SJSA1 (cell line): ENCODE measurements around the gene LCOR. TPM values are rescaled to one million over a fixed set of nuclear protein-coding genes. Genes with fewer than 3 reads are reported as not detected.

Experiments
- DNase-seq, 2 experiments: peaks; one replicate each; pipeline ENCODE4 v3.0.0-alpha.2; 2015 to 2020; ENCODE audit warnings: low spot score in 2 of 2, low read depth in 1 of 2
- H3K27ac ChIP-seq: fragments of 250-450 bp; sonication (Bioruptor Pico); 2 replicates; pipeline ENCODE4 v1.5.1; 2020; ENCODE audit warnings: mild to moderate bottlenecking, moderate library complexity
- H3K27me3 ChIP-seq: fragments of 250-450 bp; sonication (Bioruptor Pico); replicated peaks from 2 replicates; pipeline ENCODE4 v1.5.1; 2020; ENCODE audit warnings: mild to moderate bottlenecking, moderate library complexity
- H3K36me3 ChIP-seq: fragments of 250-450 bp; sonication (Bioruptor Pico); 2 replicates; pipeline ENCODE4 v1.5.1; 2020; ENCODE audit warnings: mild to moderate bottlenecking
- H3K4me1 ChIP-seq: fragments of 250-450 bp; sonication (Bioruptor Pico); replicated peaks from 2 replicates; pipeline ENCODE4 v1.6.1; 2021; ENCODE audit warnings: mild to moderate bottlenecking
- H3K4me3 ChIP-seq: fragments of 250-450 bp; sonication (Bioruptor Pico); 2 replicates; pipeline ENCODE4 v1.5.1; 2020; ENCODE audit warnings: mild to moderate bottlenecking
- H3K9me3 ChIP-seq: fragments of 250-450 bp; sonication (Bioruptor Pico); replicated peaks from 2 replicates; pipeline ENCODE4 v1.5.1; 2020; ENCODE audit warnings: mild to moderate bottlenecking
- total RNA-seq: library from RNA; depleted of rRNA; stranded (reverse); fragments of >200 nt; shearing (Covaris generic); gene quantifications from 2 replicates; pipeline ENCODE4 v1.2.3, GENCODE V29; 2014

The LCOR gene
- total RNA-seq, 1 experiment from 2014 or later: 15.5 TPM

DNA sequence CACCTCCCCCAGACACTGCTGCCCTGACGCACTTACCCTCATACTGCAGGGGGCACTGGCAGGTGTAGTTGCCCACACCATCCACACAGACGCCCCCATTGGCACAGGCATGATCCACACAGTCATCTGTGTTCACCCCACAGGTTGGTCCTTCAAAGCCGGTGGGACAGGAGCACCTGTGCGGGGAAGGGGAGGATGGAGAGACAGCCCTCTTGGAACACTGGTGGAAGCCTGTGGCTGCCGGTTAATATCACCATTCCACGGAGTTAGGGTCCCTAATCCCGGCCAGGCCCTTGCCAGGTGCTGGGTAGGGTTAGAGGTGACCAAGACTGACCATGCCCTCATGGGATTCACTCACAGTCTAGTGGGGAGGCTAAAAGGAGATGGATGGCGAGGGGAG is 181.9 kb downstream of the LCOR start:
- no peak overlapping the region for H3K4me3 ChIP-seq
- H3K9me3 ChIP-seq: no peaks in the 10 kb centered on the region; the same call in 1 of the 2 replicates
- H3K27ac ChIP-seq: no peak overlapping the region
- no peak for DNase-seq
- H3K4me1 ChIP-seq: no peaks in the 10 kb centered on the region
- no peaks in the 10 kb centered on the region for H3K36me3 ChIP-seq
- no peaks in the 10 kb centered on the region for H3K27me3 ChIP-seq

- H3K36me3 ChIP-seq: no peaks in the 10 kb centered on the region
- peaks cover 3% of the 10 kb centered on the region for H3K4me1 ChIP-seq
- no peak overlapping the region for H3K4me3 ChIP-seq
- DNase-seq: no peak
- H3K27me3 ChIP-seq: no peaks in the 10 kb centered on the region
- no peaks in the 10 kb centered on the region for H3K9me3 ChIP-seq
- H3K27ac ChIP-seq: no peak overlapping the region
Measured at GRCh38 chr10:97015240-97015639, 183.1 kb downstream of the LCOR start.

DNA sequence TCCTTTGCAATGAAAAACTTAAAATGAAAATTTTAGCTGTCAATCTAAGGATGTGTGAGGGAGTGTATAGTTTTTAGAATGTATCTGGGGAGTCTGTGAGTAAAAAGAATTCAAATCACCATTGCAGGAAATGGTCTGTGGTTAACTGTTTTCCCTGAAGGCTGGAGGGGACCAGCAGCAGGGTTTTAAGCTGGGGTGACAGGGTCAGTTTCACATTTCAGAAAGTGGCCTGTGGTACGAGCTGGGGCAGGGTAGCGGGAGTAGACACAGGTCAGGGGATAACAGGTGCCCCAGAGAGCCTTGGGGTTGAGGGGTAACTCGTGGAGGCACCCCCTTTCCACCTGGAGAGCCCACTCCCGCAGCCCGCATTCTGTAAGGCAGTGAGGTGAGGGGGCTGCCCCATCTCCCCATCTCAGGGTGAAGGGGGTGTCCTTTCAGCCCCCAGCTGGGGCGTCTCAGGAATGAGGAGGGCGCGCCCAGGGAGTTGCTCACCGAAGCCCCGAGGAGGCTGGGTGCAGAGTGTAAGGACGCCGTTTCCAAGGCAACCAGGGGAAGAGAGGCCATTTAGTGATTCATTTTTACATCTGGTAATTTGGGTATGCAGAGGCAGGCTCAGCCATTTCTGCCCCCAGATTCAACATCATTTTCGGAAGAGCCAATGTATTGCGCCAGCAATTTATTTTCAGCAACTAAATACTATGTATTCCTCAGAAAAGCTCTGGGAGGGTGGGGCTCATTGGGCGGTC is 184.8 kb downstream of the LCOR start:
- Histone ChIP-seq H3K4me3 (no peak overlapping the region), H3K4me1 (peaks cover 12% of the 10 kb centered on the region), H3K27ac (no peak overlapping the region), H3K9me3 (no peaks in the 10 kb centered on the region), H3K36me3 (no peaks in the 10 kb centered on the region), H3K27me3 (no peaks in the 10 kb centered on the region)
- DNase-seq: no peak

- Histone ChIP-seq H3K4me1 (peaks cover 12% of the 10 kb centered on the region), H3K27me3 (no peaks in the 10 kb centered on the region), H3K27ac (no peak overlapping the region), H3K36me3 (no peaks in the 10 kb centered on the region), H3K4me3 (no peak overlapping the region), H3K9me3 (no peaks in the 10 kb centered on the region)
- DNase-seq: no peak
Measured at GRCh38 chr10:97017474-97017903, 185.4 kb downstream of the LCOR start.

- no peak overlapping the region for H3K27ac ChIP-seq
- H3K9me3 ChIP-seq: no peaks in the 10 kb centered on the region
- H3K4me3 ChIP-seq: no peak overlapping the region
- no peaks in the 10 kb centered on the region for H3K36me3 ChIP-seq
- no peaks in the 10 kb centered on the region for H3K27me3 ChIP-seq
- no peak for DNase-seq
- H3K4me1 ChIP-seq: peaks cover 17% of the 10 kb centered on the region
Measured at GRCh38 chr10:97018251-97019212, 186.4 kb downstream of the LCOR start.

- no peak for DNase-seq
Measured at GRCh38 chr10:97019213-97019844, 187.2 kb downstream of the LCOR start.

GRCh38 chr10:97020452-97021400 is 188.6 kb downstream of the LCOR start:
- Histone ChIP-seq H3K4me1 (peaks cover 32% of the 10 kb centered on the region), H3K4me3 (no peak overlapping the region), H3K27me3 (no peaks in the 10 kb centered on the region), H3K9me3 (no peaks in the 10 kb centered on the region), H3K36me3 (no peaks in the 10 kb centered on the region), H3K27ac (no peak overlapping the region)
- no peak for DNase-seq

More at GRCh38 chr10:97019213-97019844, 187.2 kb downstream of the LCOR start:
- Histone ChIP-seq H3K36me3 (no peaks in the 10 kb centered on the region), H3K27ac (no peak overlapping the region), H3K27me3 (no peaks in the 10 kb centered on the region), H3K4me1 (peaks cover 25% of the 10 kb centered on the region), H3K9me3 (no peaks in the 10 kb centered on the region), H3K4me3 (no peak overlapping the region)

- no peak for DNase-seq
- no peak overlapping the region for H3K4me3 ChIP-seq
- no peaks in the 10 kb centered on the region for H3K36me3 ChIP-seq
- 0 out of 2 replicates have a peak, but pooled peaks cover 2% of the 10 kb centered on the region for H3K27me3 ChIP-seq
- no peaks in the 10 kb centered on the region for H3K9me3 ChIP-seq
- peaks cover 32% of the 10 kb centered on the region for H3K4me1 ChIP-seq
- no peak overlapping the region for H3K27ac ChIP-seq
Measured at GRCh38 chr10:97022616-97023015, 190.5 kb downstream of the LCOR start.

- Histone ChIP-seq H3K4me1 (peaks cover 32% of the 10 kb centered on the region), H3K27ac (peak overlapping the region; percentile 55), H3K27me3 (0 out of 2 replicates have a peak, but pooled peaks cover 2% of the 10 kb centered on the region), H3K4me3 (no peak overlapping the region), H3K9me3 (no peaks in the 10 kb centered on the region), H3K36me3 (no peaks in the 10 kb centered on the region)
- DNase-seq: peak in 1 of 2 experiments; percentile 55
Measured at GRCh38 chr10:97023401-97024167, 191.5 kb downstream of the LCOR start.

GRCh38 chr10:97024168-97025073 is 192.3 kb downstream of the LCOR start:
- peak; percentile 69 to 83 for DNase-seq
- H3K27ac ChIP-seq: peak overlapping the region; percentile 55
- no peaks in the 10 kb centered on the region for H3K36me3 ChIP-seq
- no peaks in the 10 kb centered on the region for H3K9me3 ChIP-seq
- peaks cover 37% of the 10 kb centered on the region for H3K4me1 ChIP-seq
- 0 out of 2 replicates have a peak, but pooled peaks cover 2% of the 10 kb centered on the region for H3K27me3 ChIP-seq
- no peak overlapping the region for H3K4me3 ChIP-seq

GRCh38 chr10:97025613-97026242 is 193.6 kb downstream of the LCOR start:
- no peaks in the 10 kb centered on the region for H3K9me3 ChIP-seq
- 0 out of 2 replicates have a peak, but pooled peaks cover 2% of the 10 kb centered on the region for H3K27me3 ChIP-seq
- peaks cover 29% of the 10 kb centered on the region for H3K4me1 ChIP-seq
- DNase-seq: no peak
- H3K36me3 ChIP-seq: no peaks in the 10 kb centered on the region
- no peak overlapping the region for H3K27ac ChIP-seq
- H3K4me3 ChIP-seq: no peak overlapping the region
